HTR-8/SVneo (cell line): Measurements from ENCODE around the gene EVPL.
A peak's percentile ranks its signal among the peaks of the same experiment; 100 is the strongest.
"Not testable (repeated sequence)": the region's sequence is repeated elsewhere in the genome, so short reads cannot be mapped to it uniquely, and the experiment has no call there.

Experiments
- DNase-seq: peaks from one replicate; pipeline ENCODE4 v3.0.0; 2011; ENCODE audit warnings: low spot score, mixed read lengths; ENCODE audit not compliant: insufficient read length
- FAIRE-seq: peaks from 2 replicates; lab custom pipeline; 2011; peaks lifted over from hg19 to GRCh38; lab: Jason Lieb, UNC

EVPL gene

GRCh38 chr17:76027159-76027839, at the start of gene EVPL:
EVPL (minus strand) TSS chr17:76027306; CDS start chr17:76027198, 108 bp downstream.
- FAIRE-seq (peak; percentile 70), DNase-seq (no peak)

- no peak for FAIRE-seq
- no peak for DNase-seq
Observed at GRCh38 chr17:76076146-76076764, 49.1 kb upstream of the EVPL start.

GRCh38 chr17:76075364-76076145, 48.4 kb upstream of the EVPL start:
- peak; percentile 16 for FAIRE-seq
- DNase-seq: no peak

GRCh38 chr17:76074390-76075363, 47.6 kb upstream of the EVPL start, which contains the start of gene GALR2:
GALR2 (plus strand) TSS chr17:76074781; CDS start chr17:76074884, 103 bp downstream.
- DNase-seq (no peak), FAIRE-seq (no peak)

- DNase-seq (peak; percentile 98), FAIRE-seq (peak; percentile 99)
Observed at GRCh38 chr17:76072148-76072858, 45.2 kb upstream of the EVPL start, which contains the start of gene SRP68. SRP68 (minus strand) TSS chr17:76072517; CDS start chr17:76072491, 26 bp downstream.

GRCh38 chr17:76071531-76072147, 44.5 kb upstream of the EVPL start:
- peak; percentile 42 for FAIRE-seq
- DNase-seq: no peak

GRCh38 chr17:76065775-76066174, 38.7 kb upstream of the EVPL start:
- DNase-seq (no peak), FAIRE-seq (no peak)

GRCh38 chr17:76063875-76064546, 36.9 kb upstream of the EVPL start:
- FAIRE-seq (no peak), DNase-seq (no peak)

GRCh38 chr17:76058264-76058663, 31.2 kb upstream of the EVPL start:
- FAIRE-seq, DNase-seq: not testable (repeated sequence)

GRCh38 chr17:76056882-76057281, 29.8 kb upstream of the EVPL start:
- no peak for FAIRE-seq
- DNase-seq: no peak

GRCh38 chr17:76054112-76054476, 27.0 kb upstream of the EVPL start:
- no peak for FAIRE-seq
- no peak for DNase-seq

GRCh38 chr17:76053246-76054111, 26.4 kb upstream of the EVPL start:
- FAIRE-seq (no peak), DNase-seq (peak; percentile 67)

GRCh38 chr17:76051561-76051960, 24.5 kb upstream of the EVPL start:
- no peak for FAIRE-seq
- no peak for DNase-seq

GRCh38 chr17:76050538-76051467, 23.7 kb upstream of the EVPL start:
- FAIRE-seq: no peak
- no peak for DNase-seq

GRCh38 chr17:76049836-76050537, 22.9 kb upstream of the EVPL start:
- FAIRE-seq (no peak), DNase-seq (no peak)

GRCh38 chr17:76049239-76049638, 22.1 kb upstream of the EVPL start:
- FAIRE-seq (no peak), DNase-seq (no peak)
